Osteoblast (primary cell): ENCODE results near the gene MEGF11. TPM values are rescaled to one million over a fixed set of nuclear protein-coding genes. Genes with fewer than 3 reads are reported as not detected.

ENCODE experiments used
- DNase-seq: peaks from one replicate; pipeline ENCODE4 v3.0.0; 2011; ENCODE audit warnings: low spot score, mixed read lengths; ENCODE audit not compliant: insufficient read length; ENCODE audit errors: missing footprints
- H2AFZ ChIP-seq: 2 replicates; pipeline ENCODE4 v1.6.0; 2011; ENCODE audit warnings: mild to moderate bottlenecking, low read length
- H3K27ac ChIP-seq: 2 replicates; pipeline ENCODE4 v1.5.1; 2011; ENCODE audit warnings: mild to moderate bottlenecking, low read depth, low read length, moderate library complexity
- H3K27me3 ChIP-seq: 2 replicates; pipeline ENCODE4 v1.6.0; 2012; ENCODE audit warnings: mild to moderate bottlenecking, control low read depth, inconsistent platforms, low read length, moderate library complexity; ENCODE audit not compliant: insufficient read depth
- H3K36me3 ChIP-seq: 2 replicates; pipeline ENCODE4 v1.5.1; 2011; ENCODE audit warnings: mild to moderate bottlenecking, low read length, control low read depth, moderate library complexity; ENCODE audit not compliant: insufficient read depth
- H3K4me1 ChIP-seq: 2 replicates; pipeline ENCODE4 v1.5.1; 2011; ENCODE audit warnings: mild to moderate bottlenecking, low read length, control low read depth, moderate library complexity; ENCODE audit not compliant: insufficient read depth
- H3K4me2 ChIP-seq: 2 replicates; pipeline ENCODE4 v1.6.0; 2011; ENCODE audit warnings: mild to moderate bottlenecking, low read length; ENCODE audit not compliant: insufficient read depth
- H3K4me3 ChIP-seq: fragments of 200-600 bp; sonication (generic); 3 replicates; pipeline ENCODE4 v1.5.1; 2012; ENCODE audit warnings: mild to moderate bottlenecking, low read length, inconsistent platforms; ENCODE audit not compliant: insufficient read depth
- H3K79me2 ChIP-seq: 2 replicates; pipeline ENCODE4 v1.6.0; 2012; ENCODE audit warnings: mild to moderate bottlenecking, low read length, control low read depth, inconsistent platforms; ENCODE audit not compliant: insufficient read depth
- H3K9me3 ChIP-seq: 2 replicates; pipeline ENCODE4 v1.5.1; 2011; ENCODE audit warnings: low read depth, low read length, control low read depth
- H4K20me1 ChIP-seq: 2 replicates; pipeline ENCODE4 v1.6.0; 2012; ENCODE audit warnings: mild to moderate bottlenecking, low read length, control low read depth; ENCODE audit not compliant: insufficient read depth
- total RNA-seq: library from RNA; depleted of rRNA; stranded (reverse); fragments of >200 nt; gene quantifications from 2 replicates; pipeline ENCODE4 v1.2.3, GENCODE V29; 2012
- TF ChIP-seq, protein P1 (sequence below): IDR thresholded peaks from 2 replicates; pipeline ENCODE4 v1.5.1; 2011; ENCODE audit warnings: mild to moderate bottlenecking, low read depth, low read length, moderate library complexity; ENCODE audit errors: extremely low read depth

Gene MEGF11
- total RNA-seq, 1 donor: not detected

DNA sequence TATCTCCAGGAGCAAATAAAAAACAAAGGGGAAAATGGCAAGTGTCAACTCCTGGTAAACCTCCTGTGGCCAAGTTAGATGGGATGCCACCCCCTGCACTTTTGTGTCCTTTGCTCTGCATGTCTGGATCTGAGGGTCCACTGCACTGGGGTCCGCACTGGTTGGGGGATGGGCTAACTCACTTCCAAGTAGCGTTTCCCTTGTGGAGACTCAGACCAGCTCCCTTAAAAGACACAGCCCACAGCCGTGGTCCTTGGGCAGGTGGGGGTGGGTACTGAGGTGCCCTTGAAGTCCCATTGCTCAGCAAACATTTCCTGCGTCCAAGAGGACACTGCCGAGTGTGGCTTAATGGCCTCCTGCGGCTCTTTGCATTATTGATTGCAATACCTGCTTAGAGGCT is 188.2 kb downstream of the MEGF11 start:
- Histone ChIP-seq H2AFZ (no peak overlapping the region), H3K27me3 (peaks cover 4% of the 10 kb centered on the region), H3K4me1 (no peaks in the 10 kb centered on the region), H4K20me1 (no peaks in the 10 kb centered on the region), H3K27ac (no peak overlapping the region), H3K9me3 (no peaks in the 10 kb centered on the region), H3K4me2 (no peak overlapping the region), H3K79me2 (no peaks in the 10 kb centered on the region), H3K4me3 (no peak overlapping the region), H3K36me3 (no peaks in the 10 kb centered on the region)
- no peak for DNase-seq
- TF ChIP-seq, protein P1, sequence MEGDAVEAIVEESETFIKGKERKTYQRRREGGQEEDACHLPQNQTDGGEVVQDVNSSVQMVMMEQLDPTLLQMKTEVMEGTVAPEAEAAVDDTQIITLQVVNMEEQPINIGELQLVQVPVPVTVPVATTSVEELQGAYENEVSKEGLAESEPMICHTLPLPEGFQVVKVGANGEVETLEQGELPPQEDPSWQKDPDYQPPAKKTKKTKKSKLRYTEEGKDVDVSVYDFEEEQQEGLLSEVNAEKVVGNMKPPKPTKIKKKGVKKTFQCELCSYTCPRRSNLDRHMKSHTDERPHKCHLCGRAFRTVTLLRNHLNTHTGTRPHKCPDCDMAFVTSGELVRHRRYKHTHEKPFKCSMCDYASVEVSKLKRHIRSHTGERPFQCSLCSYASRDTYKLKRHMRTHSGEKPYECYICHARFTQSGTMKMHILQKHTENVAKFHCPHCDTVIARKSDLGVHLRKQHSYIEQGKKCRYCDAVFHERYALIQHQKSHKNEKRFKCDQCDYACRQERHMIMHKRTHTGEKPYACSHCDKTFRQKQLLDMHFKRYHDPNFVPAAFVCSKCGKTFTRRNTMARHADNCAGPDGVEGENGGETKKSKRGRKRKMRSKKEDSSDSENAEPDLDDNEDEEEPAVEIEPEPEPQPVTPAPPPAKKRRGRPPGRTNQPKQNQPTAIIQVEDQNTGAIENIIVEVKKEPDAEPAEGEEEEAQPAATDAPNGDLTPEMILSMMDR: no peak

DNA sequence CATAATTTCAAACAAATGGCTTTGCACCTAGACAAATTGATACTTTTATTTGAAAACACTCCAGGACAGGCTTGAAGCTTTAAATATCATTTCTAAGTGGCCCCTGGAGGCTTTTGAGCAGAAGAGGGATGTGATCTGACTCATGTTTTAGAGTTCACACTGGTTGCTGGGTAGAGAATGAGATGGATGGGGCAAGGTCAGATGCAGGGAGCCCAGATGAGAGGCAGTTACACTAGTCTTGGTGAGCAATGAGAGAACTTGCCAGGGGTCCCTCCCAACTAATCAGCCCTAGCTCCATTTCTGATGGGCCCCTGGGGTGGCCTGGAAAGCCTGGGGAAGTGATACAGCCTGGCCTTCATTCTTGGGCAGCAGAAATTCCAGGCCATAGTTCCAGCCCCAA is 190.4 kb downstream of the MEGF11 start:
- DNase-seq: no peak
- H3K4me3 ChIP-seq: no peak overlapping the region
- peaks cover 6% of the 10 kb centered on the region for H3K27me3 ChIP-seq
- no peaks in the 10 kb centered on the region for H4K20me1 ChIP-seq
- TF ChIP-seq, protein P1: no peak
- H3K79me2 ChIP-seq: no peaks in the 10 kb centered on the region
- no peaks in the 10 kb centered on the region for H3K9me3 ChIP-seq
- no peak overlapping the region for H3K27ac ChIP-seq
- no peaks in the 10 kb centered on the region for H3K36me3 ChIP-seq
- H3K4me2 ChIP-seq: no peak overlapping the region
- no peaks in the 10 kb centered on the region for H3K4me1 ChIP-seq
- H2AFZ ChIP-seq: no peak overlapping the region

DNA sequence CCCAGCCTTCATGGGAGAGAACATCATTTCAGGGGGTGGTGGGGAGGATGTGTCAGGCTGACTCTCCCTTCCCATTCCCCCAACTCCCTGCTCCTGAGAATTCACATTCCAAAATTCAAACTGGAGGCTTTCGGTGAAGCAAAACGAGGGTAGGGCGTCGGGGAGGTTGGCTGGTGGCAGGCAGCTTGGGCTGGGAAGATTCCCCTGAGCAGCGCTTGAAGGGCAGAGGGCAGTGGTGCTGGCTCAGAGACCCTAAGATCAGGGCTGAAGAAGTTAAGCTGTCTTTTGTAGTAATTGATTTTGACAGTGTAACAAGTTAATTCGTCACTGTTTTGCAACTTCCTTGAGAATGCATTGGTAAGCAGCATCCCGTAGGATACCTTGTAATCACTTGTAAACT is 196.5 kb downstream of the MEGF11 start:
- H3K27ac ChIP-seq: no peak overlapping the region
- no peak for DNase-seq
- no peak overlapping the region for H3K4me2 ChIP-seq
- TF ChIP-seq, protein P1: no peak
- H2AFZ ChIP-seq: no peak overlapping the region
- H3K4me3 ChIP-seq: no peak overlapping the region
- H4K20me1 ChIP-seq: no peaks in the 10 kb centered on the region
- peaks cover 18% of the 10 kb centered on the region for H3K27me3 ChIP-seq
- H3K79me2 ChIP-seq: no peaks in the 10 kb centered on the region
- no peaks in the 10 kb centered on the region for H3K9me3 ChIP-seq
- H3K4me1 ChIP-seq: no peaks in the 10 kb centered on the region
- no peaks in the 10 kb centered on the region for H3K36me3 ChIP-seq

DNA sequence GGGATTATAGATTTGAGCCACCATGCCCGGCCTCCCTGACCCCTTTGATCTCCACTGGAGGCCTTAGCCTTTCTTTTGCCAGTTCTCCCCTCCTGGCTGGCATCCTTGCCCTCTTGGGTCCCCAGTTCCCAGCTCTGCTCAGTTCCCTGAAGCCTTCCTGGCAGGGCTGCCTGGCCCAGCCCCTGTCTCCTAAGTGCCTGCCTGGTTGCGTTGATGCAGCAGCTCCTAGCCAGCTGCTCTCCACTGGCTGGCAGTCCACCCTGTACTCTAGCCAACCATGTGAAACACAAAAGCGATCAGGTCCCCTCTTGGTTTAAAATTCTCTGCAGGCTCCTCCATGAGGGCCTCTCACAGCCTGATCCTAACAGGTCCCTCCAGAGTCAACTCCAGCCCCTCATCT is 199.6 kb downstream of the MEGF11 start:
- Histone ChIP-seq H3K9me3 (no peaks in the 10 kb centered on the region), H3K4me2 (no peak overlapping the region), H3K27me3 (peaks cover 24% of the 10 kb centered on the region), H3K36me3 (no peaks in the 10 kb centered on the region), H3K4me1 (no peaks in the 10 kb centered on the region), H3K79me2 (no peaks in the 10 kb centered on the region), H4K20me1 (no peaks in the 10 kb centered on the region), H2AFZ (no peak overlapping the region), H3K27ac (no peak overlapping the region), H3K4me3 (no peak overlapping the region)
- TF ChIP-seq, protein P1: no peak
- DNase-seq: no peak
